KMS-11 (cell line): ENCODE measurements around the gene ARHGAP21.
A peak's percentile ranks its signal among the peaks of the same experiment; 100 is the strongest.

ENCODE experiments used
- H2AFZ ChIP-seq: fragments of 200-600 bp; sonication (generic); 2 replicates; pipeline ENCODE4 v1.6.1; 2016; ENCODE audit warnings: antibody characterized with exemption, mixed run types, low read depth
- H3K27ac ChIP-seq: fragments of 200-600 bp; sonication (generic); 2 replicates; pipeline ENCODE4 v1.6.1; 2016; ENCODE audit warnings: mild to moderate bottlenecking, mixed run types
- H3K27me3 ChIP-seq: fragments of 200-600 bp; sonication (generic); 2 replicates; pipeline ENCODE4 v1.6.1; 2017; ENCODE audit warnings: mild to moderate bottlenecking, low read depth, mixed run types, moderate library complexity; ENCODE audit not compliant: insufficient read depth
- H3K36me3 ChIP-seq: fragments of 200-600 bp; sonication (generic); 2 replicates; pipeline ENCODE4 v1.6.1; 2017; ENCODE audit warnings: mild to moderate bottlenecking, mixed run types; ENCODE audit not compliant: insufficient read depth
- H3K4me1 ChIP-seq: fragments of 200-600 bp; sonication (generic); 2 replicates; pipeline ENCODE4 v1.6.1; 2016; ENCODE audit warnings: mild to moderate bottlenecking, low read depth, mixed run types; ENCODE audit not compliant: poor library complexity, severe bottlenecking
- H3K4me2 ChIP-seq: fragments of 200-600 bp; sonication (generic); 2 replicates; pipeline ENCODE4 v1.7.0; 2016; ENCODE audit warnings: mild to moderate bottlenecking, mixed run types
- H3K4me3 ChIP-seq: fragments of 200-600 bp; sonication (generic); IDR thresholded peaks from 2 replicates; pipeline ENCODE4 v1.6.1; 2017; ENCODE audit warnings: low read depth, low read length, mixed read lengths; ENCODE audit not compliant: insufficient read depth
- H3K79me2 ChIP-seq: fragments of 200-600 bp; sonication (generic); 2 replicates; pipeline ENCODE4 v1.6.1; 2016; ENCODE audit warnings: low read depth, mixed run types; ENCODE audit not compliant: insufficient read depth
- H3K9ac ChIP-seq: fragments of 200-600 bp; sonication (generic); 2 replicates; pipeline ENCODE4 v1.6.1; 2016; ENCODE audit warnings: mild to moderate bottlenecking, mixed run types
- H4K20me1 ChIP-seq: fragments of 200-600 bp; sonication (generic); 2 replicates; pipeline ENCODE4 v1.6.1; 2016; ENCODE audit warnings: mild to moderate bottlenecking, mixed run types; ENCODE audit not compliant: insufficient read depth
- CTCF ChIP-seq: fragments of 200-600 bp; sonication (generic); conservative IDR thresholded peaks from 2 replicates; pipeline ENCODE4 v1.6.1; 2017; ENCODE audit warnings: low read depth, mild to moderate bottlenecking, antibody characterized with exemption, low read length, moderate library complexity, mixed read lengths

ARHGAP21 gene

GRCh38 chr10:24721229-24722106 lies 2.2 kb downstream of the ARHGAP21 start:
- H3K4me2 ChIP-seq, result peak overlapping the region; percentile 50
- TF ChIP-seq CTCF, result no peak
- no peaks in the 10 kb centered on the region for H3K27me3 ChIP-seq
- no peak overlapping the region for H3K4me3 ChIP-seq
- no peak overlapping the region for H3K27ac ChIP-seq
- H3K36me3 ChIP-seq, result no peaks in the 10 kb centered on the region
- H4K20me1 ChIP-seq, result no peaks in the 10 kb centered on the region
- no peak overlapping the region for H2AFZ ChIP-seq
- H3K4me1 ChIP-seq, result peaks cover 41% of the 10 kb centered on the region
- no peak overlapping the region; the same call in 1 of the 2 replicates for H3K9ac ChIP-seq
- H3K79me2 ChIP-seq, result peaks cover 42% of the 10 kb centered on the region

GRCh38 chr10:24720096-24720495 lies 3.6 kb downstream of the ARHGAP21 start:
- peak overlapping the region; percentile 50 for H3K4me2 ChIP-seq
- H3K9ac ChIP-seq, result no peak overlapping the region
- H3K27ac ChIP-seq, result no peak overlapping the region

GRCh38 chr10:24718031-24718855 lies 5.4 kb downstream of the ARHGAP21 start:
- Histone ChIP-seq H3K4me1 (peaks cover 36% of the 10 kb centered on the region), H3K9ac (no peak overlapping the region)

More at GRCh38 chr10:24720096-24720495, 3.6 kb downstream of the ARHGAP21 start:
- Histone ChIP-seq H2AFZ (no peak overlapping the region), H3K27me3 (no peaks in the 10 kb centered on the region), H3K4me1 (peaks cover 37% of the 10 kb centered on the region), H3K4me3 (no peak overlapping the region), H4K20me1 (no peaks in the 10 kb centered on the region), H3K79me2 (peaks cover 55% of the 10 kb centered on the region), H3K36me3 (no peaks in the 10 kb centered on the region)
- TF ChIP-seq CTCF, result no peak

More at GRCh38 chr10:24718031-24718855, 5.4 kb downstream of the ARHGAP21 start:
- Histone ChIP-seq H2AFZ (no peak overlapping the region), H4K20me1 (no peaks in the 10 kb centered on the region; the same call in 1 of the 2 replicates), H3K79me2 (peaks cover 60% of the 10 kb centered on the region), H3K27ac (no peak overlapping the region), H3K36me3 (no peaks in the 10 kb centered on the region), H3K4me3 (no peak overlapping the region), H3K4me2 (0 out of 2 replicates have a peak overlapping the region, but pooled peaks have one; percentile 50), H3K27me3 (no peaks in the 10 kb centered on the region)
- no peak for TF ChIP-seq CTCF
